Activated CD4-positive, alpha-beta T cell treated with anti-CD3 and anti-CD28 coated beads, Interleukin-2, amount 50 U/mL, for 24 hours (primary cell): Measurements from ENCODE around the gene TMEM238.
A peak's percentile ranks its signal among the peaks of the same experiment; 100 is the strongest.
"Not testable (repeated sequence)": the region's sequence is repeated elsewhere in the genome, so short reads cannot be mapped to it uniquely, and the experiment has no call there.

Source experiments
- DNase-seq, 2 donors: peaks; one replicate each; pipeline ENCODE4 v3.0.0-alpha.2; 2020; ENCODE audit warnings: low read depth in 1 of 2, low spot score in 1 of 2

Gene TMEM238

GRCh38 chr19:55402509-55402908, 18.4 kb upstream of the TMEM238 start:
- no peak for DNase-seq

DNA sequence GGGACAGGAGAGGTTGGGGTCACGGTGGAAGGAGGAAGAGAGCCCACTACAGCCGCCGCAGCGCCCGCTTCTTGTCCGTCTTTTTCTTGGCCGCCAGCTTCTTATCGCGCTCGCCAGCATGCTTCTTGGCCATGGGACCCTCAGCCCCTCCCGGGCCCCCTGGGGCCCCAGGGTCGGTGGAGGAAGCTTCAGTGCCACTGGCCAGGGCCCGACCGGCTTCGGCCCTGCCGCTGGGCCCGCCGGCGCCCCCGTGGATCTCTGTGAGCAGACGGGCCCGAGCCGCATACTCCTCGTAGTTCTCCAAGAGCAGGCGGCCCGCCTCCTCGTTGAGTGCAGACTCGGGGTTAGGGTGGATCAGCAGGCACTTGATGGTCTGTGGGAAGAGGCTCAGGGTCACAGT, 17.3 kb upstream of the TMEM238 start:
- DNase-seq = not testable (repeated sequence)

DNA sequence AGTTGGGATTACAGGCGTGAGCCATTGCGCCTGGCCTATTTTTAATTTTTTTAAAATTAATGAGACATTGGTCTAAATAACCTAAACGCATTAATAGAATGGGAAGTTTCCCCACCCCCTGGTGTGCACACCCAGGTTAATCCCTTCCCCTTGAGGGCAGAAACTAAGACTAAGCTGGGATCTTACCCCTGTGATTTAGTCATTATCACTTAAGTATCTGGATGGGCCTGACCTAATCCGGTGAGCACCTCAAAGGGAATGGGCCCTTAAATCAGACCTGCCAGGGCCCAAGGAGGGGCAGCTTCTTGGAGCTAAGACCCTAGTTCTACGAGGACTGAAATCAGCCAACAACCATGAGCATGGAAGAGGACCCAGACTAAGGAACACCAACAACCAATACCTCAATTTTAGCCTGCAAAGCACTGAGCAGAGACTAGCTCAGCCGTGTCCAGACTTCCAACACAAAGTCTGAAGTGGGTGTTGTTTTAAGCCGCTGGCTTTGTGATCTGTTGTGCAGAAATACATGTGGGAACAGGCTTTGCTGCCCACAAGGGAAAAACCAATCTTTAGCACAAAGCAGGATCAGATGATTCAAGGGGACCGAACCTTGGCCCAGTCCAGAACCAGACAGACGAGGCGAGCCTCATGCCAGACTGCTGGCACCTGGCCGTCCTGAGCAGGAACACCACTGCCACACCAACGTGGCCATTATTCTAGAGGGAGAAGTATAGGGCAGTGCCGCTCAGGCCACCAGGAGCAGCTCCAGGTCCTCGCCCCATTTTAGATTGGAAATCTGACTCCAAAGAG, 16.4 kb upstream of the TMEM238 start:
- DNase-seq = no peak

GRCh38 chr19:55398200-55398925, 14.3 kb upstream of the TMEM238 start:
- no peak for DNase-seq

DNA sequence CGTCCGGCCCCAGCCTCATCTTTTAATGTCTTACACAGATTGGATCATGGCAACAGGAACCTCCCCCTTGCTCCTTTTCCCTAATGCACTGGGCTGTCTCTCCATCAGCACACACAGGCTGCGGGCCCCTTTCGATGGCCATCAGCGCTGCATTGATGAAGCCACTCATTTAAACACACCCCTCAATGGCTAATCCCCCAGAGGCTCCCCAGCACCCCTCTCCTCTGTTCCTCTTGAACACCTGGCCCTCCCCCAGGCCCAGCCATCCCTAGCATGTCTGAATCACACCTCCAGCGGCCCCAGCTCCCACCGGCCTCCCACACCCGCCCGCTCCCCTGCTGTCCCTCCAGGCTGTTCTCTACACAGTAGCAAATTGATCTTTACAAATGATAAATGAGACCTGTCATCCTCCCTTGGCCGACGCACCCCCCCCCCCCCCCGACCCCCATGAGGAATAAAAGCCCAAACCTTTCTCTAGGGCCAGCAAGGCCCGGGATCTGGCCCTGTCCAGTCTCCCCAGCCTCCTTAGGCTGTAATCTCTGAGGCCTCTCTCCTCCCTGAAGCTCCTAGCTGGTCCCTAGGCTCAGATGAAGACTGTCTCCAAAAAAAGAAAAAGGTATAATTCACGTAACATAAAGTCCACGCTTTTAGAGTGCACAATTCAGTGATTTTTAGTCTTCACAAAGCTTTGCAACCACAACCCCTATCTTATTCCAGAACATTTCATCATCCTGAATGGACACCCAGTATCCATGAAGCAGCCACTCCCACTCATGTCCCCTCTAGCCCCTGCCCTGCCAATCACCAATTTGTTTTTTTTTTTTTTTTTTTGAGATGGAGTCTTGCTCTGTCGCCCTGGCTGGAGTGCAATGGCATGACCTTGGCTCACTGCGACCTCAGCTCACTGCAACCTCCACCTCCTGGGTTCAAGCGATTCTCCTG, 9.0 kb upstream of the TMEM238 start:
- DNase-seq = no peak

DNA sequence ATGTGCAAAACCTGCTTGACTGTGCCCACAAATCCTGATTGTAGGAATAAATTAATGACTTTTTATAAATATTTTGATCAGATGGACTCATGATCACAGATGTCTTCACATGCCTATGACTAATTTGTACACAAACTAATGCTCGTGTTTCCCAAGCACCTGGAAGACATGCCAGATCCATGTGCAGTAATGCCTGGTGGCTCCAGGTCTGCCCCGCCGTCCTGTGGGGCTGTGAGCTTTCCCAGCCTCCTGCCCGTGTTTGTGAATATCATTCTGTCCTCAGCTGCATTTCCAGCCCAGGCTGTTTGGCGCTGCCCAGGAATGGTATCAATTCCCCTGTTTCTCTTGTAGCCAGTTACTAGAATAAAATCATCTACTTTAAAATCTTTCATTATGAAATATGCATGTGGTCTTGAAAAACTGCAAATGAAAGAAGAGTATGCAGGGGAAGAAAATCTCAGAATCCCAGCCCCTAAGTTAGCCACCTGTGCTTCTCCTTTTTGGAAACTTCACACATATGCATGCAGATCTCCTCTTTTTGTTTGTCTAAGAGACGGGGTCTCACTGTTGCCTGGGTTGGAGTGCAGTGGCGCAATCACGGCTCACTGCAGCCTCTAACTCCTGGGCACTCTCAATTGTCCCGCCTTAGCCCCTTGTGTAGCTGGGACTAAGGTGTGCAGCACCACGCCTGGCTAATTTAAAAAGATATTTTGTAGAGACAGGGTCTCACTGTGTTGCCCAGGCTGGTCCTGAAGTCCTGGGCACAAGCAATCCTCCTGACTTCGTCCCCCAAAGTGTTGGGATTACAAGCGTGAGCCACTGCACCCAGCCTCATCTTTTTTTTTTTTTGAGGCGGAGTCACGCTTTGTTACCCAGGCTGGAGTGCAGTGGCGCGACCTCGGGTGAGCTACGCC, 7.9 kb upstream of the TMEM238 start:
- no peak for DNase-seq

- no peak for DNase-seq
These were observed 7.1 kb upstream of the TMEM238 start for GRCh38 chr19:55391191-55391670.

DNA sequence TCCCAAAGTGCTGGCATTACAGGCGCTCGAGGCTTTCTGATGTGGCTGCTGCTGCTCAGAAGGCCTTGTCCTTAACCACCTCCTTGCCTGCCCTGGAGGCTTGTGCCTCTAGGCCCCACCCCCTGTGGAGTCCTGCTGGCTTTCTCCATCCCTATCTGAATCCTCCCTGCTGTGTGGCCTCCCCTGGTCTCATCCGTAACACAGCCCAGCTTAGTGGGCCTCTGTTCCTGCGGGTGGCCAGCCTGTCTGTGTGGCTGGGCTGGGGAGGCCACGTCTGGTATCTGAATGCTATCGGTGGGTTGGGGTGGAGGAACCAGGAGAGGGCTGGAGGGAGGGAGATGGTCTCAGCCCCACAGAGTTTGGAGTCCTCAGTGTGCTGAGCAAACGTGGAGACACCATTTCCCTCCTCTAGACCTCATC, 6.4 kb upstream of the TMEM238 start:
- DNase-seq = no peak

- no peak for DNase-seq
These were observed 5.6 kb upstream of the TMEM238 start for GRCh38 chr19:55389386-55390317.

DNA sequence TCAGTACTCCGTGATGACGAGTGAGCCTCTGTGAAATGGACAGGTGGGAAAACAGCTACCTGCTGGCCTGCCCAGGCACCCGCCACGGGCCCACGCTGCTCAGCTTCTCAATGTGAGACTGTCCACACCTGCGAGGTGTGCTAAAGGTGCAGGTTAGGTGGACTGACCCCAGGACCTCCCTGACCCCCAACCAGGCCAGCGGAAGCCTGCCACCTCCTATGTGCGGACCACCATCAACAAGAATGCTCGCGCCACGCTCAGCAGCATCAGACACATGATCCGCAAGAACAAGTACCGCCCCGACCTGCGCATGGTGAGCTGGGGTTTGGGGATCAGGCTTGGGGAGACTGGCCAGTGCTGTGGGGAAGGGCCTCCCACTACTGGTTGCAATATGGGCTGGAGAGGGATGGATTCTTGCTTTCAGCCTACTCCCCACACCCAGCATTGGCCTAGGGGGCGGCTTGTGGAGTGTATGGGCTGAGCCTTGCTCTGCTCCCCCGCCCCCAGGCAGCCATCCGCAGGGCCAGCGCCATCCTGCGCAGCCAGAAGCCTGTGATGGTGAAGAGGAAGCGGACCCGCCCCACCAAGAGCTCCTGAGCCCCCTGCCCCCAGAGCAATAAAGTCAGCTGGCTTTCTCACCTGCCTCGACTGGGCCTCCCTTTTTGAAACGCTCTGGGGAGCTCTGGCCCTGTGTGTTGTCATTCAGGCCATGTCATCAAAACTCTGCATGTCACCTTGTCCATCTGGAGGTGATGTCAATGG, 3.8 kb upstream of the TMEM238 start:
- no peak for DNase-seq

GRCh38 chr19:55386493-55386971, 2.4 kb upstream of the TMEM238 start:
- no peak for DNase-seq

GRCh38 chr19:55385724-55386492, 1.8 kb upstream of the TMEM238 start, which contains the start of gene RPL28:
Gene RPL28 (plus strand): TSS chr19:55385932. CDS start chr19:55386358, 426 bp downstream.
- peak; percentile 95 to 99 for DNase-seq

GRCh38 chr19:55384920-55385723, 1.0 kb upstream of the TMEM238 start:
- DNase-seq = peak; percentile 82 to 94

DNA sequence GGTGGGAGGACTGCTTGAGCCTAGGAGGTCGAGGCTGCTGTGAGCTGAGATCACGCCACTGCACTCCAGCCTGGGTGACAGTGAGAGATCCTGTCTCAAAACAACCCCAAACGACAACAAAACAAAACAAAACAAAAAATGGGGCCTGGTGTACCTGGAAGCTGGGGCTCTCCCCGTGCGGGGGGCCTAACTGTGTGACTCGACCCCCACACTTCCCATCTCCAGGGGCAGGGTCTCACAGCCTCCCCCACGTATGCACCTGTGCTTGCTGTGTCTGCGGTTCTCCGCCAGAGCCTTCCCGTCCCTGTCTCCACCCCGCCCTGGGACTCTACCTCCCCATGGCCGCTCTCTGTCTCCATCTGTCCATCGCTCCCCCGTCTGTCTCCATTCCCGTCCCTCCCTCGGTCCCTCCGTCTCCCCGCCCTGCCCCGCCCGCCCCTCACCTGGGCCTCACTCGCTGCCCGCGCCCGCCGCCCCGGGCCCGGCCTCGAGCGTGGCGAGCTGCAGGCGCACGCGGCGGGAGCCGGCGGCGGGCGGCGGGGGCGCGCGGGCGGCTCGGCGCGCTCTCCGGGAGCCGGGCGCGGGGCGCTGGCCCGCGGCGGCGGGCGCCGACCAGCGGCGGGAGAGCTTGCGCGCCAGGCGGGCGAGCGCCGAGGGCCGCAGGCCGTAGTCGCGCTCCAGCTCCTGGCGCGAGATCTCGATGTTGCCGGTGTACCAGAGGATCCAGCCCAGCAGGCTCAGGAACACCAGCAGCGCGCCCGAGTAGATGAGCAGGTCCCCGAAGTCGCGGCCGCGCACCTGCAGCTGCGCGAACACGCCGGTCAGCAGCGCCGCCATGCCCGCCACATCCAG, 587 bp downstream of the TMEM238 start:
- no peak for DNase-seq

DNA sequence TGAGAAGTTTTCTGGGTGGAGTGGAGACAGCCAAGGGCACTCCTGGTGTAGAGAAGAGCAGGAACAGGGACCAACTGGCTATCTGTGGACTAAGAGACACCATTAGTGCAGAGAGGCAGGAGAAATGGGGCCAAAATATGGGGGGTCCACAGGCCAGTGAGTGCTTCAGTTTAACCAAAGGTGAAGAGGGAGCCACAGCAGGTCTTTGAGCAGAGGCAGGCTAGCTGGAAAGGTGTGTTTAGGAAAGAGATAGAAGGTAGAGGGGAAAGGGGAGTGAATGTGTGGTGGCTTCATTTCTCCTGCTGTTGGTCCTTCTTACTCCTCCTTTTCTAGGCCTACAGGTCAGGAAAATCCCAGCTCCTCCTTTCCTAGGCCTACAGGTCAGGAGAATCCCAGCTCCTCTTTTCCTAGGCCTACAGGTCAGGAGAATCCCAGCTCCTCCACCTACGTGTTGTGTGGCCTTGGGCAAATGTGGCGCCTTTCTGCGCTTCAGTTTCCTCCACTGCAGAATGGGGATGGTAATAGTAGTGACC, 1.5 kb downstream of the TMEM238 start:
- DNase-seq = no peak
